Pancreas (tissue), 10 donors: ENCODE results near the gene SLC12A7. TPM values are rescaled to one million over a fixed set of nuclear protein-coding genes. Genes with fewer than 3 reads are reported as not detected.

Experiments
- ATAC-seq, 4 donors: fragments of 200-7000 bp; cut with Tn5 transposase; one replicate each; pipeline versions ENCODE4 v1.8.0 to v1.9.1; 2020; ENCODE audit warnings: mild to moderate bottlenecking in 4 of 4, moderate library complexity in 4 of 4
- DNase-seq, 6 donors: peaks; one replicate each; pipeline ENCODE4 v3.0.0-alpha.2; 2020
- FAIRE-seq: peaks from 2 replicates; lab custom pipeline; 2012; peaks lifted over from hg19 to GRCh38; lab: Jason Lieb, UNC
- H3K27ac ChIP-seq, 4 donors: fragments of 200-600 bp; sonication (generic); 1 replicate in 3 of 4; 2 replicates in 1 of 4; pipeline versions ENCODE4 v1.5.0 to v1.8.0; 2020
- H3K27me3 ChIP-seq, 4 donors: fragments of 200-600 bp; one replicate each; pipeline ENCODE4 v1.8.0; 2021
- H3K36me3 ChIP-seq, 3 donors: fragments of 200-600 bp; sonication (generic) in 1 of 3; one replicate each; pipeline versions ENCODE4 v1.5.0 to v1.8.0; 2020 to 2021
- H3K4me1 ChIP-seq, 3 donors: fragments of 200-600 bp; one replicate each; pipeline ENCODE4 v1.8.0; 2021
- H3K4me3 ChIP-seq, 4 donors: fragments of 200-600 bp; sonication (generic) in 2 of 4; one replicate each; pipeline versions ENCODE4 v1.5.0 to v1.8.0; 2020 to 2021
- H3K9me3 ChIP-seq, 4 donors: fragments of 200-600 bp; one replicate each; pipeline ENCODE4 v1.8.0; 2021
- WGBS, 2 donors: extraction: QIAGEN DNeasy Blood & Tissue Kit; methylation state at CpG; one replicate each; pipeline ENCODE4 v1.1.7; 2013; 5-methylcytosine and 5-hydroxymethylcytosine counted together
- intact Hi-C, 3 donors: fragments of 100-400 bp; cut with DNase I; formaldehyde crosslinking; loops; one replicate each; pipeline versions ENCODE4 v1.11.1 to v1.14.2; 2022
- polyA plus RNA-seq, 2 donors: library from polyadenylated mRNA; stranded (reverse); fragments of 200-250 nt; gene quantifications; one replicate each; pipeline ENCODE4 v1.2.3, GENCODE V29; 2013
- total RNA-seq, 6 donors: library from RNA; stranded (reverse); fragmentation: NEBNext Ultra II Directional in 4 of 6; extraction: Animal tissue kit (Norgen Biotek cat#: 25700) in 4 of 6; gene quantifications; one replicate each; pipeline versions ENCODE4 v1.2.1 to v1.2.4, GENCODE V29; 2021 to 2023
- TF ChIP-seq, protein P1 (sequence below), 4 donors: fragments of 200-600 bp; sonication (generic) in 3 of 4; IDR thresholded peaks; one replicate each; pipeline versions ENCODE4 v1.5.0 to v1.8.0; 2021; ENCODE audit warnings: antibody characterized with exemption in 4 of 4
- donor health status: healthy with polysubstance abuse.
- donor health status: DM: no; HTN: no; CAD: no; lungs with moderate emphysema.
- donor health status: DM: no; HTN: no; CAD: no.
- donor health status: control.
- donor health status: control.
- donor health status: Bipolar disorder and iron deficiency.
- donor health status: DM: yes; HTN: yes; CAD: no.
- donor health status: DM: no; HTN: no; CAD: no.
- donor health status: DM: no; HTN: no; CAD: no.
- donor health status: DM: yes; HTN: yes; CAD: no.

SLC12A7 gene
- total and polyA plus RNA-seq, 8 donors: 17.4 to 56.5 (median 35.8) TPM

DNA sequence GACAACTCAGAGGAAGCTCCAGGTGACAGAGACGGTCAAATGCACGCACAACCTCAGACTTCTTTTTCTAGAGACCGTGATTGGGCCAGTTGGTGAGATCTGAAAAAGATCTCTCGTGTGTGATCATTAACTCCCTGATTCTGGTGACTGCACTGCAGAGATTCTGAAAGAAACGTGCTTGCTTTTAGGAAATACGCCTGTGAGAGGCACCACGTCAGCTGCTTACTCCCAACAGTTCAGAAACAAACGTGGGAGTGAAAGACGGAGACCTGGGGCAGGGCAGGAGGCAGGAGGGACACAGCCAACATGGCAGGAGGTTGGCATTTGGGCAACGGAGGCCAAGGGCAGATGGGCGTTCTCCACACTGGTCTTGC, 15.9 kb downstream of the SLC12A7 start:
- intact Hi-C loops: no loop called here
- DNase-seq (no peak), ATAC-seq (no peak), FAIRE-seq (no peak)
- H3K4me1 ChIP-seq: no peaks in the 10 kb centered on the region
- TF ChIP-seq, protein P1, sequence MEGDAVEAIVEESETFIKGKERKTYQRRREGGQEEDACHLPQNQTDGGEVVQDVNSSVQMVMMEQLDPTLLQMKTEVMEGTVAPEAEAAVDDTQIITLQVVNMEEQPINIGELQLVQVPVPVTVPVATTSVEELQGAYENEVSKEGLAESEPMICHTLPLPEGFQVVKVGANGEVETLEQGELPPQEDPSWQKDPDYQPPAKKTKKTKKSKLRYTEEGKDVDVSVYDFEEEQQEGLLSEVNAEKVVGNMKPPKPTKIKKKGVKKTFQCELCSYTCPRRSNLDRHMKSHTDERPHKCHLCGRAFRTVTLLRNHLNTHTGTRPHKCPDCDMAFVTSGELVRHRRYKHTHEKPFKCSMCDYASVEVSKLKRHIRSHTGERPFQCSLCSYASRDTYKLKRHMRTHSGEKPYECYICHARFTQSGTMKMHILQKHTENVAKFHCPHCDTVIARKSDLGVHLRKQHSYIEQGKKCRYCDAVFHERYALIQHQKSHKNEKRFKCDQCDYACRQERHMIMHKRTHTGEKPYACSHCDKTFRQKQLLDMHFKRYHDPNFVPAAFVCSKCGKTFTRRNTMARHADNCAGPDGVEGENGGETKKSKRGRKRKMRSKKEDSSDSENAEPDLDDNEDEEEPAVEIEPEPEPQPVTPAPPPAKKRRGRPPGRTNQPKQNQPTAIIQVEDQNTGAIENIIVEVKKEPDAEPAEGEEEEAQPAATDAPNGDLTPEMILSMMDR (IDR thresholded peaks at IDR 0.05): no peak
- WGBS, 2 donors: 87 to 89% methylated on average over 11 of the region's 11 CpGs
- H3K9me3 ChIP-seq: no peaks in the 10 kb centered on the region
- peaks cover 0 to 27% (median 4%) of the 10 kb centered on the region in 3 donors for H3K36me3 ChIP-seq
- H3K27ac ChIP-seq: no peak overlapping the region
- no peak overlapping the region for H3K4me3 ChIP-seq
- no peaks in the 10 kb centered on the region for H3K27me3 ChIP-seq

GRCh38 chr5:1095302-1095989, 16.4 kb downstream of the SLC12A7 start:
- TF ChIP-seq, protein P1 (IDR thresholded peaks at IDR 0.05): no peak
- peaks cover 0 to 27% (median 4%) of the 10 kb centered on the region in 3 donors for H3K36me3 ChIP-seq

DNA sequence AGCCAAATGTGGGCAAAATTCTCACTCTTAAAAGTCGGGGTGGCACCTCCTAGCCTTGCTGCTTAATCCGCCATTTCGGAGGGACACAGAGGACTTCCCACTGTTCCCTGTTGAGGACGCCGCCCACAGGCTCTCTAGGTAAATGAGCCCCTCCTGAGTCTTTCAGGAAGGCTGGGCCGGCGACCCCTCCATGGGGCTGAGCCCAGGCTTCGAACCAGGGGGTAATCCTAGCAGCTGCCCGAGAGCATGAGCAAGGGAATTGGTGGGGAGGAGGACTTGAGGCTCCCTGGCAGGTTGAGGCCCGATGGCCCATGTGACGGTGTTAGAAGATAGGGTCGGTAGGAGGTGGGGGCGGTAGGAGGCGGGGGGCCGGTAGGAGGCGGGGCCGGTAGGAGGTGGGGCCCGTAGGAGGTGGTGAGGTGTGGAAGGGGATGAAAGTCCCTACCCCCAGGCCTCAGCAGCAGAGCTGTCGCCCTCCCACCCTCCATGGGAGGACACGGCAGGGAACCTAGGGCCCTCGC, 17.1 kb downstream of the SLC12A7 start:
- ATAC-seq: no peak
- Histone ChIP-seq H3K36me3 (peaks cover 0 to 27% (median 4%) of the 10 kb centered on the region in 3 donors), H3K4me3 (no peak overlapping the region), H3K9me3 (no peaks in the 10 kb centered on the region), H3K27ac (no peak overlapping the region), H3K27me3 (no peaks in the 10 kb centered on the region), H3K4me1 (peaks cover 0 to 5% (median 1%) of the 10 kb centered on the region in 3 donors)
- intact Hi-C loops: no loop called here
- no peak for FAIRE-seq
- 88 to 94% methylated on average over 19 to 21 of the region's 21 CpGs for WGBS, 2 donors
- no peak for DNase-seq
- TF ChIP-seq, protein P1 (IDR thresholded peaks at IDR 0.05): no peak

More at GRCh38 chr5:1095302-1095989, 16.4 kb downstream of the SLC12A7 start:
- no peaks in the 10 kb centered on the region for H3K4me1 ChIP-seq
- DNase-seq: no peak
- no peaks in the 10 kb centered on the region for H3K9me3 ChIP-seq
- no peaks in the 10 kb centered on the region for H3K27me3 ChIP-seq
- intact Hi-C loops: no loop called here
- ATAC-seq: no peak
- no peak overlapping the region for H3K4me3 ChIP-seq
- no peak for FAIRE-seq
- no peak overlapping the region for H3K27ac ChIP-seq
- 91 to 93% methylated on average over 22 of the region's 22 CpGs for WGBS, 2 donors

DNA sequence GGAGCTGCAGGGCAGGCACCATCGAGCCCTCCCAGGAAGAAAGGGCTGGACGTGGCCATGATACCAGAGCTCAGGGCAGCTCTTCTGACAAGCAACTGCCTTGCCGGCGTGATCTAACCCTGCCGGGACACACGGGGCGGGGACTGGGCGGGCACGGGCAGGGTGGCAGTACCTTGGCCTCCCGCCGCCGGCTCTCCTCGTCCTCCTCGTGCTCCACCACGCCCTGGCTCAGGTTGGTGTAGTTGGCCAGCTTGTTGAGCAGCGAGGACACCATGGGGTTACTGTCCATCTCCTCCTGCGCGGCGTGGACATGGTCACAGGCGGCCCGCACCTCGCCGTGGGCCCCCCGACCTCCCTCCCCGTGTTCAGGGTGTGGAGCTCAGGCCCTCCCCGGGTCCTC, 18.5 kb downstream of the SLC12A7 start:
- H3K36me3 ChIP-seq: peaks cover 0 to 27% (median 4%) of the 10 kb centered on the region in 3 donors
- peak in 1 of 4 donors; percentile 17 for ATAC-seq
- H3K27ac ChIP-seq: no peak overlapping the region

More for the DNA sequence above, 18.5 kb downstream of the SLC12A7 start:
- WGBS, 2 donors: 86 to 89% methylated on average over 25 to 26 of the region's 26 CpGs
- no peak for DNase-seq
- Histone ChIP-seq H3K27me3 (no peaks in the 10 kb centered on the region), H3K4me1 (peaks cover 0 to 5% (median 5%) of the 10 kb centered on the region in 3 donors), H3K4me3 (no peak overlapping the region), H3K9me3 (no peaks in the 10 kb centered on the region)
- intact Hi-C loops: no loop called here
- TF ChIP-seq, protein P1 (IDR thresholded peaks at IDR 0.05): no peak
- FAIRE-seq: no peak
